Right atrium auricular region (tissue), 2 donors: Measurements from ENCODE around the gene PDCD5. TPM values are rescaled to one million over a fixed set of nuclear protein-coding genes. Genes with fewer than 3 reads are reported as not detected.
"Not testable (repeated sequence)": the region's sequence is repeated elsewhere in the genome, so short reads cannot be mapped to it uniquely, and the experiment has no call there.

Source experiments
- DNase-seq: peaks from one replicate; pipeline ENCODE4 v3.0.0-alpha.2; 2019; ENCODE audit warnings: low spot score
- H3K27ac ChIP-seq, 2 donors: fragments of 200-600 bp; sonication (generic); 1 replicate in 1 of 2; 2 replicates in 1 of 2; pipeline ENCODE4 v1.5.1; 2016 to 2019
- H3K27me3 ChIP-seq, 2 donors: fragments of 200-600 bp; sonication (generic); one replicate each; pipeline versions ENCODE4 v1.5.1 to v1.6.0; 2017 to 2019
- H3K36me3 ChIP-seq: fragments of 200-600 bp; sonication (generic); one replicate; pipeline ENCODE4 v1.5.1; 2016
- H3K4me1 ChIP-seq, 2 donors: fragments of 200-600 bp; sonication (generic); one replicate each; pipeline versions ENCODE4 v1.5.1 to v1.6.0; 2017 to 2019
- H3K4me3 ChIP-seq, 2 donors: fragments of 200-600 bp; sonication (generic); 1 replicate in 1 of 2; 2 replicates in 1 of 2; pipeline ENCODE4 v1.5.1; 2017 to 2019; ENCODE audit warnings: mild to moderate bottlenecking in 1 of 2, moderate library complexity in 1 of 2
- H3K9me3 ChIP-seq, 2 donors: fragments of 200-600 bp; sonication (generic); one replicate each; pipeline ENCODE4 v1.5.1; 2019
- total RNA-seq, 2 donors: library from RNA; depleted of rRNA; stranded (reverse); fragments of >200 nt; gene quantifications; one replicate each; pipeline ENCODE4 v1.1.0, GENCODE V29; 2016
- TF ChIP-seq, protein P1 (sequence below), 2 donors: fragments of 200-600 bp; sonication (generic); IDR thresholded peaks; one replicate each; pipeline ENCODE4 v1.5.1; 2019; ENCODE audit warnings: antibody characterized with exemption in 2 of 2

The PDCD5 gene, protein sequence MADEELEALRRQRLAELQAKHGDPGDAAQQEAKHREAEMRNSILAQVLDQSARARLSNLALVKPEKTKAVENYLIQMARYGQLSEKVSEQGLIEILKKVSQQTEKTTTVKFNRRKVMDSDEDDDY
- 100 to 1,000 TPM; 144 to 191 TPM for total RNA-seq

DNA sequence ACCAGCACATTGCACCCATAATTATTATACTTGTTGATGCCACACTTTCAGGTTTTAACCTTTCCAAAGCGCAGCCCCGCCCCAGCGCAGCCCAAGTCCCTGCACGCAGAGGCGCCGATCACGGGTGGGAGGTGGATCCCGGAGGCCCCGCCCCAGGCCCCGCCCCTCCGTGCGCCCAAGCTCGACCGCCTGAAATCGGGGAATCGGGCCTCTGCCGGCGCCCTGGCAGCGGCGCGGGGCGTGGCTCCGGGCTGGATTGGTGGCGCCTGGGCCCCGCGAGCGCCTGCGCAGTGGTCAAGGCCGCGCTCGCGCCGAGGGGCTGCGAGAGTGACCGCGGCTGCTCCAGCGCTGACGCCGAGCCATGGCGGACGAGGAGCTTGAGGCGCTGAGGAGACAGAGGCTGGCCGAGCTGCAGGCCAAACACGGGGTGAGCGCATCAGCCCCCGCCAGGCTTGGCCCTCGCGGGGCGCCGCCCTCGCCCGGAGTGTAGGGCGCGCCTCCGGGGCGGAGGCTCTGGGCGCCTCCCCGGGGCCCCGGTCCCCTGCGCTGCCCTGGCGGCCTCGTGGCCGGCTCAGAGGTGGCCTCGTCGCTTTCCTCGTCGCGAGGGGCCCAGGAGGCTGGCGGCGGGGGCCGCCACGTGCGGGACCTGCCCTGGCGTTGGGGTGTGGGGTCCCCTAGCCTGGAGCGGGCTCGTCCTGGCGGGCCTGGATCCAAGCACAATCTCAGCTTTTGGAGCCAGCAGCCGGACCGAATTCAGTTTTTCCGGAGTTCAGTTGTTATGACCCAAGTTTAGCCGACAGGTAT lies at the start of gene PDCD5:
Gene PDCD5, plus strand, starts transcription at position 290 of the 804 bp plus-strand sequence. Its CDS starts 72 bp downstream, at position 362.
- peaks cover 16% of the 10 kb centered on the region for H3K36me3 ChIP-seq
- TF ChIP-seq, protein P1, sequence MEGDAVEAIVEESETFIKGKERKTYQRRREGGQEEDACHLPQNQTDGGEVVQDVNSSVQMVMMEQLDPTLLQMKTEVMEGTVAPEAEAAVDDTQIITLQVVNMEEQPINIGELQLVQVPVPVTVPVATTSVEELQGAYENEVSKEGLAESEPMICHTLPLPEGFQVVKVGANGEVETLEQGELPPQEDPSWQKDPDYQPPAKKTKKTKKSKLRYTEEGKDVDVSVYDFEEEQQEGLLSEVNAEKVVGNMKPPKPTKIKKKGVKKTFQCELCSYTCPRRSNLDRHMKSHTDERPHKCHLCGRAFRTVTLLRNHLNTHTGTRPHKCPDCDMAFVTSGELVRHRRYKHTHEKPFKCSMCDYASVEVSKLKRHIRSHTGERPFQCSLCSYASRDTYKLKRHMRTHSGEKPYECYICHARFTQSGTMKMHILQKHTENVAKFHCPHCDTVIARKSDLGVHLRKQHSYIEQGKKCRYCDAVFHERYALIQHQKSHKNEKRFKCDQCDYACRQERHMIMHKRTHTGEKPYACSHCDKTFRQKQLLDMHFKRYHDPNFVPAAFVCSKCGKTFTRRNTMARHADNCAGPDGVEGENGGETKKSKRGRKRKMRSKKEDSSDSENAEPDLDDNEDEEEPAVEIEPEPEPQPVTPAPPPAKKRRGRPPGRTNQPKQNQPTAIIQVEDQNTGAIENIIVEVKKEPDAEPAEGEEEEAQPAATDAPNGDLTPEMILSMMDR (IDR thresholded peaks at IDR 0.05) = peak in 1 of 2 donors; percentile 22
- no peaks in the 10 kb centered on the region for H3K27me3 ChIP-seq
- DNase-seq = peak; percentile 93
- H3K27ac ChIP-seq = peak within 1 kb of the TSS; percentile 91 to 94
- peaks cover 0 to 12% of the 10 kb centered on the region in 2 donors for H3K4me1 ChIP-seq
- peak within 1 kb of the TSS; percentile 94 to 95 for H3K4me3 ChIP-seq
- no peaks in the 10 kb centered on the region for H3K9me3 ChIP-seq

DNA sequence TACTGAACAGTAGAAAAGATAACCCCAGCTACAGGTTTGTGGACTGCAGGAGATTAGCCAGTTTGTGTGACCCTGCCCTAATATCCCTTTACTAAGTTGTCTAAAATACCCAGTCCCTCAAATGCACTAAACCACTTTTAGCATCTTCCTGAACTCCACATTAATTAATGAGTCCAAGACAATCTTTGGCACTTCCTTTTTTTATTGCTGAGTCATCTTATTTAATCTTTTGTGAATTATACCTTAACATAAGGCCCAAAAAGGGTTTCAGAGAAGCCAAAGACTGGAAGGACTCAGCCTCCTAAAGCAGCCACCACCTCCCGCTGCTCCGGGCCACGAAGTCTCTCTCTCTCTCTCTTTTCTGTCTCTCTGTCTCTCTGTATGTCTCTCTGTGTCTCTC lies 48.8 kb upstream of the PDCD5 start:
- H3K9me3 ChIP-seq = peaks cover 0 to 11% of the 10 kb centered on the region in 2 donors
- H3K4me1 ChIP-seq = no peaks in the 10 kb centered on the region
- DNase-seq = no peak
- H3K36me3 ChIP-seq = no peaks in the 10 kb centered on the region
- no peak overlapping the region for H3K27ac ChIP-seq
- TF ChIP-seq, protein P1 (IDR thresholded peaks at IDR 0.05) = no peak
- H3K27me3 ChIP-seq = no peaks in the 10 kb centered on the region
- no peak overlapping the region for H3K4me3 ChIP-seq

DNA sequence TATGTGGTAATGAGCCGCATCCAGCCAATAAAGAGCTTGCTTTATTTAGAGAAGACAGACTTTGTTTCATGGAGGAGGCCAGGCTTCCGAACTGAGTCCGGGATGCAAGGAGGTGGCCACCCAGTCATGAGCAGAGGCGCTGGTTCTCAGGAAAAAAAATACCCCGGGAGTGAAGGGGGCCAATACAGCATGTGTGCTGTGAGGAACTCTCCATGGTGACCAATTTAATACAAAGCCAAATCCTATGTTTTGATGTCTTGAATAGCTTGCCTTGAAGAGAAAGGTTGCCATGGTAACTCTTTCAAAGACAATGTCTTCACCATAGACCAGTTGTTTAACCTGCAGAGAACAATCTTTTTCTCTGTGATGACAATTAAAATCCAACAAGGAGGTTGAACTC lies 43.4 kb upstream of the PDCD5 start:
- Histone ChIP-seq H3K4me3 (no peak overlapping the region), H3K36me3 (no peaks in the 10 kb centered on the region), H3K27ac (no peak overlapping the region), H3K4me1 (no peaks in the 10 kb centered on the region), H3K9me3 (no peaks in the 10 kb centered on the region), H3K27me3 (no peaks in the 10 kb centered on the region)
- no peak for DNase-seq
- TF ChIP-seq, protein P1 (IDR thresholded peaks at IDR 0.05) = no peak

DNA sequence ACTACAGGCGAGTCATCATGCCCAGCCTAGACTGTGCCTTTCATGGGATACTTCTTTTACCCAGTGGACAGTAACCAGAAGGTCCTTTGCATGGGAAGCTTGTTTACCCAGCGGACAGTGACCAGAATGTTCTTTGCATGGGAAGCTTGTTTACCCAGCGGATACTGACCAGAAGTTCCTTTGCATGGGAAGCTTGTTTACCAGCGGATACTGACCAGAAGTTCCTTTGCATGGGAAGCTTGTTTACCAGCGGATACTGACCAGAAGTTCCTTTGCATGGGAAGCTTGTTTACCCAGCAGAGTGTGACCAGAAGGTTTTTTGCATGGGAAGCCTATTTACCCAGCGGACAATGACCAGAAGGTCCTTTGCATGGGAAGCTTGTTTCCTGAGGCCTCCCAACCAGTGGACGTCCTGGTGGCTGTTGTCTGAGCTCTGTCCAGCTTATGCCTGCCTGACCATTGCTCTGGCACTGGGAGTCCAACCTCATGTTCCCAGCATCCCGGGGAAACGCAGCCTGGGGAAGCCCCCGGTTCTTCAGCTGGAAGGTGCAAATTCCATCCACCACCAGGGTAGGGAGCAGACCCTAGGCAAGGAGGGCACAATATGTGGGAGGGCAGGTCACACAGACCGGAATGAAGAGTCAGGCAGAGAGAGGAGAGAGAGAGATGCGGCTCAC lies 41.6 kb upstream of the PDCD5 start:
- Histone ChIP-seq H3K36me3 (no peaks in the 10 kb centered on the region), H3K4me1 (no peaks in the 10 kb centered on the region), H3K27me3 (no peaks in the 10 kb centered on the region), H3K27ac (no peak overlapping the region), H3K4me3 (no peak overlapping the region), H3K9me3 (no peaks in the 10 kb centered on the region)
- no peak for DNase-seq
- TF ChIP-seq, protein P1 (IDR thresholded peaks at IDR 0.05) = no peak

DNA sequence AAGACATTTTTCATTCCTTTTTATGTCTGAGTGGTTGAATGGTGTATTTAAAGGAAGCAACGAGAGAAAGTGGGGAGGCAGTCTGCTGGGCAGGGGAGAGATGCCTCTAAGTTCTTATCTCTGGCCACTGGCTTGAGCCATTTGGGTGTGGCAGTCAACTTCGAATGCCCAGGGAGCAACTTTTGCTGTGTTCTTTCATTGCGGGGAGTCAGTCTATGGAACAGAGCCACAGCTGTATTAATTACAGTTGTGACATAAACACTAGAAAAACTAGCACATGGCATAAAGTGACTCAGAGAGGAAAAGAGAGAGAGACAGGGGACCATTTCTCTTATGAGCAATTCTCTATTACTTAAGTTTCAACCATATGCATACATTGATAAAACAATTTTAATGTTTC lies 40.4 kb upstream of the PDCD5 start:
- no peak overlapping the region for H3K4me3 ChIP-seq
- H3K27me3 ChIP-seq = no peaks in the 10 kb centered on the region
- H3K27ac ChIP-seq = no peak overlapping the region
- TF ChIP-seq, protein P1 (IDR thresholded peaks at IDR 0.05) = no peak
- H3K4me1 ChIP-seq = no peaks in the 10 kb centered on the region
- no peaks in the 10 kb centered on the region for H3K36me3 ChIP-seq
- no peaks in the 10 kb centered on the region for H3K9me3 ChIP-seq
- DNase-seq = no peak

DNA sequence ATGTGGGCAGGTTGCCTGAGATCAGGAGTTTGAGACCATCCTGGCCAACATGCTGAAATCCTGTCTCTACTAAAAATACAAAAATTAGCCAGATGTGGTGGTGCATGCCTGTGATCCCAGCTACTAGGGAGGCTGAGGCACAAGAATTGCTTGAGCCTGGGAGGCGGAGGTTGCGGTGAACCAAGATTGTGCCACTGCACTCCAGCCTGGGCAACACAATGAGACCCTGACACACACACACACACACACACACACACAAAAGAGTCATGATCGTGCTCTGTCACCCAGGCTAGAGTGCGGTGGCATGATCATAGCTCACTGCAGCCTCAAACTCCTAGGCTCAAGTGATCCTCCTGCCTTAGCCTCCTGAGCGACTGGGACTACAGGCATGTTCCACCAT lies 39.6 kb upstream of the PDCD5 start:
- H3K27me3 ChIP-seq, DNase-seq, H3K36me3 ChIP-seq, H3K9me3 ChIP-seq, H3K4me3 ChIP-seq, H3K27ac ChIP-seq, H3K4me1 ChIP-seq: not testable (repeated sequence)
